Activated CD8-positive, alpha-beta memory T cell treated with anti-CD3 and anti-CD28 coated beads, Interleukin-2, amount 10 ng/mL, durations not matched to agents 7 days and 5 days (primary cell): ENCODE results near the gene CA12. TPM values are rescaled to one million over a fixed set of nuclear protein-coding genes. Genes with fewer than 3 reads are reported as not detected.
A peak's percentile ranks its signal among the peaks of the same experiment; 100 is the strongest.

Experiments
- ATAC-seq: fragments of 150-1000 bp; cut with Tn5 transposase; one replicate; pipeline ENCODE4 v1.10.0; 2021; ENCODE audit warnings: moderate library complexity
- CTCF ChIA-PET: fragments of 350-600 bp; sonication (Branson Sonifier 250); formaldehyde crosslinking; loops from one replicate; lab custom pipeline; 2021; ENCODE audit warnings: antibody characterized with exemption; lab: Charles Lee
- DNase-seq: peaks from one replicate; pipeline ENCODE4 v3.0.0-alpha.2; 2020
- H3K27ac Mint-ChIP-seq: one replicate; pipeline ENCODE4 v1.8.0; 2021; ENCODE audit warnings: mild to moderate bottlenecking, mixed read lengths
- H3K27me3 Mint-ChIP-seq: one replicate; pipeline ENCODE4 v1.8.0; 2021; ENCODE audit warnings: mixed read lengths
- H3K36me3 Mint-ChIP-seq: one replicate; pipeline ENCODE4 v1.8.0; 2021; ENCODE audit warnings: mild to moderate bottlenecking, mixed read lengths
- H3K4me1 Mint-ChIP-seq: one replicate; pipeline ENCODE4 v1.8.0; 2021; ENCODE audit warnings: mixed read lengths
- H3K4me3 Mint-ChIP-seq: one replicate; pipeline ENCODE4 v1.8.0; 2021; ENCODE audit warnings: mild to moderate bottlenecking, moderate library complexity, mixed read lengths
- H3K9me3 Mint-ChIP-seq: one replicate; pipeline ENCODE4 v1.8.0; 2022; ENCODE audit warnings: low read depth, mixed read lengths
- total RNA-seq, 2 experiments: library from RNA; stranded (reverse); gene quantifications; one replicate each; pipeline ENCODE4 v1.2.3, GENCODE V29; 2021

CA12 gene
- total RNA-seq, 2 experiments from 2014 or later, result 0.12 TPM; not detected in 1

- Mint-ChIP-seq H3K9me3 (no peaks in the 10 kb centered on the region), H3K4me1 (peaks cover 2% of the 10 kb centered on the region), H3K27ac (no peak overlapping the region), H3K4me3 (no peak overlapping the region), H3K27me3 (peaks cover 13% of the 10 kb centered on the region), H3K36me3 (no peaks in the 10 kb centered on the region)
- ATAC-seq (no peak), DNase-seq (no peak)
- CTCF ChIA-PET, result no interaction called here
Observed at GRCh38 chr15:63341898-63342297, 39.7 kb downstream of the CA12 start.

- H3K4me3 Mint-ChIP-seq, result no peak overlapping the region
- no peak overlapping the region for H3K27ac Mint-ChIP-seq
- H3K36me3 Mint-ChIP-seq, result no peaks in the 10 kb centered on the region
- peaks cover 15% of the 10 kb centered on the region for H3K27me3 Mint-ChIP-seq
- ATAC-seq (no peak), DNase-seq (no peak)
- H3K4me1 Mint-ChIP-seq, result peaks cover 2% of the 10 kb centered on the region
- CTCF ChIA-PET, result no interaction called here
- H3K9me3 Mint-ChIP-seq, result no peaks in the 10 kb centered on the region
Observed at GRCh38 chr15:63340878-63341277, 40.8 kb downstream of the CA12 start.

GRCh38 chr15:63340353-63340752 lies 41.3 kb downstream of the CA12 start:
- Mint-ChIP-seq H3K9me3 (no peaks in the 10 kb centered on the region), H3K36me3 (no peaks in the 10 kb centered on the region), H3K27ac (no peak overlapping the region), H3K4me1 (peaks cover 2% of the 10 kb centered on the region), H3K4me3 (no peak overlapping the region), H3K27me3 (peaks cover 15% of the 10 kb centered on the region)
- DNase-seq, result no peak
- CTCF ChIA-PET, result interaction anchor here (1.4 kb wide), 1 partner anchor 10 kb away, joined by 3 read pairs; no protein-coding TSS in a partner anchor
- ATAC-seq, result no peak

GRCh38 chr15:63339836-63340235 lies 41.8 kb downstream of the CA12 start:
- ATAC-seq (no peak), DNase-seq (no peak)
- Mint-ChIP-seq H3K27me3 (peaks cover 15% of the 10 kb centered on the region), H3K9me3 (no peaks in the 10 kb centered on the region), H3K4me1 (peaks cover 2% of the 10 kb centered on the region), H3K36me3 (no peaks in the 10 kb centered on the region), H3K4me3 (no peak overlapping the region), H3K27ac (no peak overlapping the region)
- CTCF ChIA-PET, result interaction anchor here (1.4 kb wide), 1 partner anchor 10 kb away, joined by 3 read pairs; no protein-coding TSS in a partner anchor

- ATAC-seq (no peak), DNase-seq (no peak)
- CTCF ChIA-PET, result interaction anchor here (1.4 kb wide), 1 partner anchor 9 kb away, joined by 3 read pairs; no protein-coding TSS in a partner anchor
- no peaks in the 10 kb centered on the region for H3K9me3 Mint-ChIP-seq
- H3K27ac Mint-ChIP-seq, result no peak overlapping the region
- H3K4me3 Mint-ChIP-seq, result no peak overlapping the region
- H3K27me3 Mint-ChIP-seq, result peaks cover 14% of the 10 kb centered on the region
- no peaks in the 10 kb centered on the region for H3K36me3 Mint-ChIP-seq
- H3K4me1 Mint-ChIP-seq, result no peaks in the 10 kb centered on the region
Observed at GRCh38 chr15:63339006-63339766, 42.5 kb downstream of the CA12 start.

GRCh38 chr15:63338170-63338569 lies 43.5 kb downstream of the CA12 start:
- CTCF ChIA-PET, result no interaction called here
- no peaks in the 10 kb centered on the region for H3K4me1 Mint-ChIP-seq
- H3K9me3 Mint-ChIP-seq, result no peaks in the 10 kb centered on the region
- DNase-seq, result no peak
- H3K36me3 Mint-ChIP-seq, result no peaks in the 10 kb centered on the region
- H3K4me3 Mint-ChIP-seq, result no peak overlapping the region
- no peak for ATAC-seq
- peaks cover 6% of the 10 kb centered on the region for H3K27me3 Mint-ChIP-seq
- no peak overlapping the region for H3K27ac Mint-ChIP-seq

GRCh38 chr15:63337046-63337445 lies 44.6 kb downstream of the CA12 start:
- H3K9me3 Mint-ChIP-seq, result no peaks in the 10 kb centered on the region
- no peaks in the 10 kb centered on the region for H3K36me3 Mint-ChIP-seq
- ATAC-seq (no peak), DNase-seq (no peak)
- CTCF ChIA-PET, result no interaction called here
- H3K4me1 Mint-ChIP-seq, result no peaks in the 10 kb centered on the region
- H3K27me3 Mint-ChIP-seq, result peaks cover 2% of the 10 kb centered on the region
- no peak overlapping the region for H3K4me3 Mint-ChIP-seq
- H3K27ac Mint-ChIP-seq, result no peak overlapping the region

- CTCF ChIA-PET, result no interaction called here
- ATAC-seq, result no peak
- Mint-ChIP-seq H3K4me3 (no peak overlapping the region), H3K9me3 (no peaks in the 10 kb centered on the region), H3K27me3 (peaks cover 2% of the 10 kb centered on the region), H3K27ac (no peak overlapping the region), H3K4me1 (peaks cover 6% of the 10 kb centered on the region), H3K36me3 (no peaks in the 10 kb centered on the region)
- DNase-seq, result no peak
Observed at GRCh38 chr15:63335543-63336240, 46.0 kb downstream of the CA12 start.

GRCh38 chr15:63334821-63335220 lies 46.8 kb downstream of the CA12 start:
- DNase-seq (no peak), ATAC-seq (no peak)
- Mint-ChIP-seq H3K27me3 (peaks cover 2% of the 10 kb centered on the region), H3K9me3 (no peaks in the 10 kb centered on the region), H3K27ac (no peak overlapping the region), H3K4me3 (no peak overlapping the region), H3K36me3 (no peaks in the 10 kb centered on the region), H3K4me1 (peaks cover 6% of the 10 kb centered on the region)
- CTCF ChIA-PET, result no interaction called here

- no peak overlapping the region for H3K27ac Mint-ChIP-seq
- H3K9me3 Mint-ChIP-seq, result no peaks in the 10 kb centered on the region
- CTCF ChIA-PET, result no interaction called here
Observed at GRCh38 chr15:63332367-63333124, 49.1 kb downstream of the CA12 start.

GRCh38 chr15:63331456-63331855 lies 50.2 kb downstream of the CA12 start:
- no peaks in the 10 kb centered on the region for H3K9me3 Mint-ChIP-seq
- DNase-seq, result peak; percentile 44
- no peaks in the 10 kb centered on the region for H3K27me3 Mint-ChIP-seq
- peak; percentile 30 for ATAC-seq
- H3K27ac Mint-ChIP-seq, result no peak overlapping the region
- no peaks in the 10 kb centered on the region for H3K36me3 Mint-ChIP-seq
- H3K4me1 Mint-ChIP-seq, result peaks cover 6% of the 10 kb centered on the region
- CTCF ChIA-PET, result no interaction called here
- no peak overlapping the region for H3K4me3 Mint-ChIP-seq

More at GRCh38 chr15:63332367-63333124, 49.1 kb downstream of the CA12 start:
- Mint-ChIP-seq H3K4me1 (peaks cover 6% of the 10 kb centered on the region), H3K4me3 (no peak overlapping the region), H3K36me3 (no peaks in the 10 kb centered on the region), H3K27me3 (peaks cover 2% of the 10 kb centered on the region)
- no peak for ATAC-seq
- DNase-seq, result no peak

- H3K4me3 Mint-ChIP-seq, result no peak overlapping the region
- H3K27ac Mint-ChIP-seq, result no peak overlapping the region
- ATAC-seq (no peak), DNase-seq (no peak)
- no peaks in the 10 kb centered on the region for H3K27me3 Mint-ChIP-seq
- CTCF ChIA-PET, result no interaction called here
- peaks cover 6% of the 10 kb centered on the region for H3K4me1 Mint-ChIP-seq
- H3K9me3 Mint-ChIP-seq, result no peaks in the 10 kb centered on the region
- H3K36me3 Mint-ChIP-seq, result no peaks in the 10 kb centered on the region
Observed at GRCh38 chr15:63330926-63331325, 50.7 kb downstream of the CA12 start.

GRCh38 chr15:63329567-63330350 lies 51.9 kb downstream of the CA12 start:
- CTCF ChIA-PET, result interaction anchor here (1.0 kb wide), 2 partner anchors 10 to 24 kb away, joined by 3 read pairs; no protein-coding TSS in a partner anchor
- no peak overlapping the region for H3K27ac Mint-ChIP-seq
- H3K36me3 Mint-ChIP-seq, result no peaks in the 10 kb centered on the region
- DNase-seq, result no peak
- H3K4me1 Mint-ChIP-seq, result peaks cover 9% of the 10 kb centered on the region
- H3K9me3 Mint-ChIP-seq, result no peaks in the 10 kb centered on the region
- no peak for ATAC-seq
- no peaks in the 10 kb centered on the region for H3K27me3 Mint-ChIP-seq
- no peak overlapping the region for H3K4me3 Mint-ChIP-seq
